Myocyte (in vitro differentiated cells): ENCODE results near the gene HIBCH. TPM values are rescaled to one million over a fixed set of nuclear protein-coding genes. Genes with fewer than 3 reads are reported as not detected.
A peak's percentile ranks its signal among the peaks of the same experiment; 100 is the strongest.
"Not testable (repeated sequence)": the region's sequence is repeated elsewhere in the genome, so short reads cannot be mapped to it uniquely, and the experiment has no call there.

ENCODE experiments used
- DNase-seq: peaks from one replicate; pipeline ENCODE4 v3.0.0-alpha.2; 2012; ENCODE audit warnings: low read depth
- polyA plus RNA-seq: library from polyadenylated mRNA; unstranded; fragments of >200 nt; gene quantifications from one replicate; pipeline ENCODE4 v1.2.1, GENCODE V29; 2012; ENCODE audit warnings: missing spikeins
- total RNA-seq: library from RNA; depleted of rRNA; stranded (reverse); fragments of >200 nt; gene quantifications from 2 replicates; pipeline ENCODE4 v1.2.3, GENCODE V29; 2014

Gene HIBCH
- total RNA-seq = 11.1 and 13.6 TPM in 2 replicates
- 17.8 TPM for polyA plus RNA-seq

- DNase-seq = peak; percentile 100
Measured at GRCh38 chr2:190319555-190320498, at the start of gene HIBCH. HIBCH (minus strand) TSS chr2:190319826; CDS start chr2:190319750, 76 bp downstream.

GRCh38 chr2:190367091-190367490 lies 47.5 kb upstream of the HIBCH start:
- no peak for DNase-seq

GRCh38 chr2:190366248-190366753 lies 46.7 kb upstream of the HIBCH start:
- DNase-seq = no peak

- DNase-seq = no peak
Measured at GRCh38 chr2:190365499-190366204, 46.0 kb upstream of the HIBCH start.

- no peak for DNase-seq
Measured at GRCh38 chr2:190362894-190363293, 43.3 kb upstream of the HIBCH start.

GRCh38 chr2:190361572-190361971 lies 41.9 kb upstream of the HIBCH start:
- DNase-seq = no peak

GRCh38 chr2:190360965-190361364 lies 41.3 kb upstream of the HIBCH start:
- no peak for DNase-seq

GRCh38 chr2:190360561-190360960 lies 40.9 kb upstream of the HIBCH start:
- no peak for DNase-seq

GRCh38 chr2:190358655-190359448 lies 39.2 kb upstream of the HIBCH start:
- not testable (repeated sequence) for DNase-seq

GRCh38 chr2:190357600-190357999 lies 38.0 kb upstream of the HIBCH start:
- DNase-seq = peak; percentile 30

GRCh38 chr2:190355968-190356644 lies 36.5 kb upstream of the HIBCH start:
- DNase-seq = no peak

- no peak for DNase-seq
Measured at GRCh38 chr2:190354003-190354690, 34.5 kb upstream of the HIBCH start.

- no peak for DNase-seq
Measured at GRCh38 chr2:190353537-190353899, 33.9 kb upstream of the HIBCH start.

- DNase-seq = peak; percentile 20
Measured at GRCh38 chr2:190352668-190353536, 33.3 kb upstream of the HIBCH start.

- no peak for DNase-seq
Measured at GRCh38 chr2:190351955-190352354, 32.3 kb upstream of the HIBCH start.

- peak; percentile 46 for DNase-seq
Measured at GRCh38 chr2:190350371-190350770, 30.7 kb upstream of the HIBCH start.

- peak; percentile 58 for DNase-seq
Measured at GRCh38 chr2:190344276-190344827, 24.7 kb upstream of the HIBCH start.

GRCh38 chr2:190343536-190344275 lies 24.1 kb upstream of the HIBCH start, which contains the start of gene INPP1:
INPP1 (plus strand) TSS chr2:190343589; CDS start chr2:190360103, 16,514 bp downstream.
- DNase-seq = peak; percentile 62
